Neural progenitor cell (in vitro differentiated cells): ENCODE data around the gene ATP6V1G1. TPM values are rescaled to one million over a fixed set of nuclear protein-coding genes. Genes with fewer than 3 reads are reported as not detected.
A peak's percentile ranks its signal among the peaks of the same experiment; 100 is the strongest.

ENCODE experiments used
- DNase-seq: peaks from one replicate; pipeline ENCODE4 v3.0.0-alpha.2; 2016; ENCODE audit warnings: low spot score
- H2AFZ ChIP-seq: fragments of 200-600 bp; sonication (generic); replicated peaks from 2 replicates; pipeline ENCODE4 v1.6.1; 2016; ENCODE audit warnings: antibody characterized with exemption
- H3F3A ChIP-seq: fragments of 200-600 bp; sonication (generic); 2 replicates; pipeline ENCODE4 v1.6.1; 2016; ENCODE audit warnings: antibody characterized with exemption, low read depth
- H3K27ac ChIP-seq: fragments of 200-600 bp; sonication (generic); 2 replicates; pipeline ENCODE4 v1.5.1; 2016; ENCODE audit warnings: mild to moderate bottlenecking
- H3K27me3 ChIP-seq: fragments of 200-600 bp; sonication (generic); 2 replicates; pipeline ENCODE4 v1.6.1; 2016; ENCODE audit warnings: mild to moderate bottlenecking, moderate library complexity
- H3K36me3 ChIP-seq: fragments of 200-600 bp; sonication (generic); 2 replicates; pipeline ENCODE4 v1.5.1; 2016
- H3K4me1 ChIP-seq: fragments of 200-600 bp; sonication (generic); 2 replicates; pipeline ENCODE4 v1.6.1; 2016; ENCODE audit warnings: mixed run types
- H3K4me2 ChIP-seq: fragments of 200-600 bp; sonication (generic); 2 replicates; pipeline ENCODE4 v1.6.1; 2016
- H3K4me3 ChIP-seq: fragments of 200-600 bp; sonication (generic); 2 replicates; pipeline ENCODE4 v1.5.1; 2016
- H3K79me2 ChIP-seq: fragments of 200-600 bp; sonication (generic); 2 replicates; pipeline ENCODE4 v1.6.1; 2016; ENCODE audit warnings: low read depth
- H3K9ac ChIP-seq: fragments of 200-600 bp; sonication (generic); 2 replicates; pipeline ENCODE4 v1.6.1; 2016
- H3K9me3 ChIP-seq: fragments of 200-600 bp; sonication (generic); 2 replicates; pipeline ENCODE4 v1.5.1; 2016; ENCODE audit warnings: low read depth
- H4K20me1 ChIP-seq: fragments of 200-600 bp; sonication (generic); 2 replicates; pipeline ENCODE4 v1.6.1; 2016; ENCODE audit warnings: low read depth
- H3K27ac Mint-ChIP-seq: 3 replicates; pipeline ENCODE4 v1.8.0; 2021; ENCODE audit warnings: mixed read lengths
- H3K27me3 Mint-ChIP-seq: 2 replicates; pipeline ENCODE4 v1.8.0; 2022; ENCODE audit warnings: low read depth, mild to moderate bottlenecking, inconsistent platforms, moderate library complexity, mixed read lengths; ENCODE audit not compliant: insufficient read depth
- H3K36me3 Mint-ChIP-seq: 3 replicates; pipeline ENCODE4 v1.8.0; 2021; ENCODE audit warnings: mixed read lengths
- H3K4me1 Mint-ChIP-seq: 3 replicates; pipeline ENCODE4 v1.8.0; 2021; ENCODE audit warnings: mixed read lengths
- H3K4me3 Mint-ChIP-seq: 3 replicates; pipeline ENCODE4 v1.8.0; 2021; ENCODE audit warnings: mild to moderate bottlenecking, moderate library complexity, mixed read lengths
- H3K9me3 Mint-ChIP-seq: 3 replicates; pipeline ENCODE4 v1.8.0; 2020; ENCODE audit warnings: mixed read lengths
- EZH2 ChIP-seq: fragments of 200-600 bp; sonication (generic); IDR thresholded peaks from 2 replicates; pipeline ENCODE4 v1.6.1; 2017; ENCODE audit warnings: antibody characterized with exemption, mild to moderate bottlenecking, moderate library complexity
- EZH2phosphoT487 ChIP-seq: fragments of 200-600 bp; sonication (generic); IDR thresholded peaks from 2 replicates; pipeline ENCODE4 v1.6.1; 2017; ENCODE audit warnings: antibody characterized with exemption
- total RNA-seq: library from RNA; depleted of rRNA; stranded (reverse); fragments of >200 nt; gene quantifications from 2 replicates; pipeline ENCODE4 v1.2.3, GENCODE V29; 2015; ENCODE audit warnings: low replicate concordance
- TF ChIP-seq, protein P1 (sequence below): fragments of 200-600 bp; sonication (generic); IDR thresholded peaks from 2 replicates; pipeline ENCODE4 v1.5.1; 2017; ENCODE audit warnings: antibody characterized with exemption, mild to moderate bottlenecking

Gene ATP6V1G1
- total RNA-seq, 1 donor from 2014 or later = 253 TPM

DNA sequence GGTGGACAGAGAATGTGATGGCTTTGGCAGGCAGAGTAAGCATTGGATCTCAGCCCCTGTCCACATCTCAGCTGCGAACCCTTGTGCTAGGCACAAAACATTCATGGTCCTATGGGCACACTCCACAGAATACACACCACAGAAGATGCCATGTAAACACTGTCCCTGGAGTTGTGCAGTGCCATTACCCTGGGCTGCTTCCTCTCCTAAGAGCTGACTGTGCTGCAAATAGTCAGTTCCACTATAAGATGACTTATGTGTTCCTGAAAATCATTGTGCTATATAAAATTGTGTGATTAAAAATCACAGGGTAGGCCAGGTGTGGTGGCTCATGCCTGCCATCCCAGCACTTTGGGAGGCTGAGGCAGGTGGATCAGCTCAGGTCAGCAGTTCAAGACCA, 31.9 kb upstream of the ATP6V1G1 start:
- TF ChIP-seq EZH2 = no peak
- TF ChIP-seq EZH2phosphoT487 = no peak
- TF ChIP-seq, protein P1, sequence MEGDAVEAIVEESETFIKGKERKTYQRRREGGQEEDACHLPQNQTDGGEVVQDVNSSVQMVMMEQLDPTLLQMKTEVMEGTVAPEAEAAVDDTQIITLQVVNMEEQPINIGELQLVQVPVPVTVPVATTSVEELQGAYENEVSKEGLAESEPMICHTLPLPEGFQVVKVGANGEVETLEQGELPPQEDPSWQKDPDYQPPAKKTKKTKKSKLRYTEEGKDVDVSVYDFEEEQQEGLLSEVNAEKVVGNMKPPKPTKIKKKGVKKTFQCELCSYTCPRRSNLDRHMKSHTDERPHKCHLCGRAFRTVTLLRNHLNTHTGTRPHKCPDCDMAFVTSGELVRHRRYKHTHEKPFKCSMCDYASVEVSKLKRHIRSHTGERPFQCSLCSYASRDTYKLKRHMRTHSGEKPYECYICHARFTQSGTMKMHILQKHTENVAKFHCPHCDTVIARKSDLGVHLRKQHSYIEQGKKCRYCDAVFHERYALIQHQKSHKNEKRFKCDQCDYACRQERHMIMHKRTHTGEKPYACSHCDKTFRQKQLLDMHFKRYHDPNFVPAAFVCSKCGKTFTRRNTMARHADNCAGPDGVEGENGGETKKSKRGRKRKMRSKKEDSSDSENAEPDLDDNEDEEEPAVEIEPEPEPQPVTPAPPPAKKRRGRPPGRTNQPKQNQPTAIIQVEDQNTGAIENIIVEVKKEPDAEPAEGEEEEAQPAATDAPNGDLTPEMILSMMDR = no peak
- Histone ChIP-seq H3K27ac (no peak overlapping the region), H2AFZ (no peak overlapping the region), H3K9me3 (no peaks in the 10 kb centered on the region), H3K9ac (no peak overlapping the region), H4K20me1 (no peaks in the 10 kb centered on the region), H3K79me2 (no peaks in the 10 kb centered on the region), H3K4me3 (no peak overlapping the region), H3F3A (no peaks in the 10 kb centered on the region), H3K4me2 (no peak overlapping the region), H3K4me1 (peaks cover 3% of the 10 kb centered on the region), H3K36me3 (no peaks in the 10 kb centered on the region), H3K27me3 (no peaks in the 10 kb centered on the region)
- Mint-ChIP-seq H3K27ac (no peak overlapping the region), H3K27me3 (no peaks in the 10 kb centered on the region), H3K36me3 (no peaks in the 10 kb centered on the region), H3K9me3 (peaks cover 5% of the 10 kb centered on the region), H3K4me1 (peaks cover 22% of the 10 kb centered on the region), H3K4me3 (no peak overlapping the region)
- DNase-seq = no peak

DNA sequence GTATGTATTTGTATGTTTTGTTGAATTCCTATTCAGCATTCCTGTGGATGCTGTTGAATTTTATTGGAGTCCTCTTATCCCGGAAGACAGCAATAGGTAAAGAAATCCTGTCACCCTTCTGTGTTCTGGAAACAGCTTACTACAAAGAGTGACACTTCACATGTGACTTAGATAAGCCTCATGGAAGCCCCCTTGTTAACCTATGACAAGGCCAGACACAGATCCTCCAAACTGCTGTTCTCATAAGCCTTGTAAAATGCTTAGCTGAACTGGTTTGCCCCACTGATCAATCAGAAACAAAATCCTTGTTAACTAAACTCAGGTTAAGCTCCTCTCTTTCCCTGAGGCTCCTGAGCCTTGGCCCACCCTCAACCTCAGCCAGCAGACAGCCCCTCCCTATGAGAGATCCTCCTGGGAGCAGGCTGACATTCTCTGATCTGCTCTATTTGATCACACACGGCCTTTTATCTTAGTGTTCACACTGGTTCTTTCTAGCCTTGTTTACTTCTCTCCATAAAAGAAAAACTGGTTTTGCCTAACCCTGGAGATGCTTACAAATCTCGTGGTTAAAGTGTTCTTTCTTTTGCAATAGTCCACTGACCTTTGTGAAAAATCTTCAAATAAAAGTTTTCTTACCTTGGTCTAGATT, 29.4 kb upstream of the ATP6V1G1 start:
- Histone ChIP-seq H2AFZ (no peak overlapping the region), H3K79me2 (no peaks in the 10 kb centered on the region), H3K27ac (no peak overlapping the region), H3K36me3 (no peaks in the 10 kb centered on the region), H3K27me3 (no peaks in the 10 kb centered on the region), H3F3A (no peaks in the 10 kb centered on the region), H3K4me2 (no peak overlapping the region), H3K4me3 (no peak overlapping the region), H3K9ac (no peak overlapping the region), H3K9me3 (no peaks in the 10 kb centered on the region), H4K20me1 (no peaks in the 10 kb centered on the region), H3K4me1 (peaks cover 3% of the 10 kb centered on the region)
- peaks cover 17% of the 10 kb centered on the region for H3K4me1 Mint-ChIP-seq
- peak; percentile 43 for DNase-seq
- H3K27me3 Mint-ChIP-seq = no peaks in the 10 kb centered on the region
- TF ChIP-seq EZH2phosphoT487 (no peak), EZH2 (no peak)
- TF ChIP-seq, protein P1 = no peak
- peak overlapping the region; percentile 10 for H3K27ac Mint-ChIP-seq
- no peak overlapping the region for H3K4me3 Mint-ChIP-seq
- H3K9me3 Mint-ChIP-seq = peaks cover 5% of the 10 kb centered on the region
- no peaks in the 10 kb centered on the region for H3K36me3 Mint-ChIP-seq

DNA sequence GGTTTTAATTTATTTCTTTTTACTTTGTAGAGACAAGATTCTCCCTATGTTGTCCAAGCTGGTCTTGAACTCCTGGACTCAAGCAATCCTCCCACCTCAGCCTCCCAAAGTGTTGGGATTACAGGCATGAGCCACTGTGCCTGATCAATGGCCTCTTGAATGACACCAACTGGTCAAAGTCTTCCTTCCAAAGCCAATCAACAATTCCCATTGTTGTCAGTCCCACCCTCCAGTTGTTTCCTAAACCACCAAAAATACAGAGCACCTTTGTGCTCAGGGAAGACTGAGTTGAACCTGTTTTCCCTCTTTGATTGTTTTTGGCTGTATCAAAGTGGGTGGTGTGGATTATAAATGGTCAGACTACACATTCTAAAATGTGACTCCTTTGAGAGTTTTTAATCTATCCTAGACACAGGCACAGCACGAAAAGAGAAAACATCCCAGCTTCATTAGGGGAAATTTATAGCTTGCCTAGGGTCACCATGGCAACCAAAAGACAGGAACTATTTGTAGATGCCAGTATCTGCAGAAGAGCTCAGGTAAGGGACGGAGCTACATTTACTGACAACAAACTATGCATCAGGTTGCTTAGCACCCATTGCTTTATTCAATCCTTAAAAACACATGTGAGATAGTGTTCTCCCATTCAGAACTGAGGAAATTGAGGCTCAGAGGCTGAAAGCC, 27.6 kb upstream of the ATP6V1G1 start:
- no peak for TF ChIP-seq EZH2
- TF ChIP-seq, protein P1 = no peak
- no peak for TF ChIP-seq EZH2phosphoT487
- no peak overlapping the region for H3K4me3 ChIP-seq
- no peak overlapping the region for H3K9ac ChIP-seq
- H3K36me3 ChIP-seq = no peaks in the 10 kb centered on the region
- DNase-seq = no peak
- no peak overlapping the region for H2AFZ ChIP-seq
- no peak overlapping the region for H3K4me3 Mint-ChIP-seq
- peaks cover 3% of the 10 kb centered on the region for H3K4me1 ChIP-seq
- H3K36me3 Mint-ChIP-seq = no peaks in the 10 kb centered on the region
- peaks cover 5% of the 10 kb centered on the region for H3K9me3 Mint-ChIP-seq
- no peaks in the 10 kb centered on the region for H3K79me2 ChIP-seq
- no peak overlapping the region for H3K27ac ChIP-seq
- no peaks in the 10 kb centered on the region for H4K20me1 ChIP-seq
- H3K4me2 ChIP-seq = no peak overlapping the region
- peaks cover 17% of the 10 kb centered on the region for H3K4me1 Mint-ChIP-seq
- no peaks in the 10 kb centered on the region for H3K27me3 Mint-ChIP-seq
- H3K9me3 ChIP-seq = no peaks in the 10 kb centered on the region
- H3K27me3 ChIP-seq = no peaks in the 10 kb centered on the region
- no peaks in the 10 kb centered on the region for H3F3A ChIP-seq
- H3K27ac Mint-ChIP-seq = no peak overlapping the region
